Aorta (tissue), 5 donors: Measurements from ENCODE around the gene ALG9. TPM values are rescaled to one million over a fixed set of nuclear protein-coding genes. Genes with fewer than 3 reads are reported as not detected.
"Not testable (repeated sequence)": the region's sequence is repeated elsewhere in the genome, so short reads cannot be mapped to it uniquely, and the experiment has no call there.

Experiments
- ATAC-seq: fragments of 200-7000 bp; cut with Tn5 transposase; one replicate; pipeline ENCODE4 v1.9.1; 2022; ENCODE audit warnings: moderate library complexity; ENCODE audit not compliant: low FRiP score
- DNase-seq, 2 donors: peaks; one replicate each; pipeline ENCODE4 v3.0.0-alpha.2; 2020
- H3K27ac ChIP-seq, 2 donors: one replicate each; pipeline ENCODE4 v1.5.1; 2013; ENCODE audit warnings: low read length in 2 of 2, mild to moderate bottlenecking in 2 of 2, moderate library complexity in 2 of 2, control low read depth in 1 of 2, inconsistent platforms in 1 of 2, low read depth in 1 of 2
- H3K27me3 ChIP-seq, 2 donors: one replicate each; pipeline ENCODE4 v1.6.1; 2013; ENCODE audit warnings: control low read depth in 1 of 2, low read length in 1 of 2, mild to moderate bottlenecking in 1 of 2, moderate library complexity in 1 of 2; ENCODE audit not compliant: insufficient read depth in 2 of 2, control insufficient read depth in 1 of 2
- H3K36me3 ChIP-seq, 2 donors: one replicate each; pipeline ENCODE4 v1.6.1; 2013; ENCODE audit warnings: control low read depth in 1 of 2, low read length in 1 of 2, mild to moderate bottlenecking in 1 of 2; ENCODE audit not compliant: insufficient read depth in 2 of 2, control insufficient read depth in 1 of 2
- H3K4me1 ChIP-seq, 2 donors: one replicate each; pipeline ENCODE4 v1.6.1; 2013; ENCODE audit warnings: low read length in 2 of 2, control low read depth in 1 of 2, mild to moderate bottlenecking in 1 of 2, moderate library complexity in 1 of 2; ENCODE audit not compliant: insufficient read depth in 2 of 2, control insufficient read depth in 1 of 2
- H3K4me3 ChIP-seq, 2 donors: one replicate each; pipeline ENCODE4 v1.5.1; 2013; ENCODE audit warnings: low read length in 2 of 2, control low read depth in 1 of 2, mild to moderate bottlenecking in 1 of 2
- H3K9me3 ChIP-seq: one replicate; pipeline ENCODE4 v1.6.1; 2013; ENCODE audit warnings: mild to moderate bottlenecking, low read length; ENCODE audit not compliant: control insufficient read depth
- WGBS, 2 donors: extraction: QIAGEN DNeasy Blood & Tissue Kit; methylation state at CpG; one replicate each; pipeline ENCODE4 v1.1.7; 2013; 5-methylcytosine and 5-hydroxymethylcytosine counted together
- intact Hi-C, 2 donors: fragments of 100-400 bp; cut with DNase I; formaldehyde crosslinking; loops; one replicate each; pipeline versions ENCODE4 v1.14.2 to v1.15.0; 2022
- polyA plus RNA-seq, 2 donors: library from polyadenylated mRNA; stranded (reverse); fragments of 200-250 nt; gene quantifications; one replicate each; pipeline ENCODE4 v1.2.3, GENCODE V29; 2013
- total RNA-seq, 2 donors: library from RNA; stranded (reverse); fragmentation: NEBNext Ultra II Directional; extraction: Animal tissue kit (Norgen Biotek cat#: 25700); gene quantifications; one replicate each; pipeline ENCODE4 v1.2.1, GENCODE V29; 2021
- donor health status: healthy with polysubstance abuse.
- donor health status: Bipolar disorder and iron deficiency.
- donor health status: DM: no; HTN: no; CAD: no.
- donor health status: DM: no; HTN: no; CAD: no.
- donor health status: DM: yes; HTN: yes; CAD: no.

Gene ALG9
- total and polyA plus RNA-seq, 4 donors: 6.4 to 31.0 (median 26.4) TPM

GRCh38 chr11:111792314-111792713 lies 79.1 kb downstream of the ALG9 start:
- Histone ChIP-seq H3K27me3 (no peaks in the 10 kb centered on the region), H3K4me1 (peaks cover 0 to 3% of the 10 kb centered on the region in 2 donors), H3K9me3 (no peaks in the 10 kb centered on the region), H3K27ac (no peak overlapping the region), H3K4me3 (no peak overlapping the region), H3K36me3 (peaks cover 0 to 2% of the 10 kb centered on the region in 2 donors)
- intact Hi-C loops: no loop called here
- 97 to 100% methylated on average over 1 of the region's 1 CpG for WGBS, 2 donors
- ATAC-seq (no peak), DNase-seq (no peak)

- H3K27ac ChIP-seq: peak overlapping the region in 1 of 2 donors; percentile 57
Observed at GRCh38 chr11:111788464-111788863, 82.9 kb downstream of the ALG9 start.

GRCh38 chr11:111788051-111788450 lies 83.3 kb downstream of the ALG9 start:
- Histone ChIP-seq H3K4me1 (peaks cover 0 to 3% of the 10 kb centered on the region in 2 donors), H3K9me3 (no peaks in the 10 kb centered on the region), H3K27ac (peak overlapping the region in 1 of 2 donors; percentile 57), H3K4me3 (no peak overlapping the region), H3K27me3 (no peaks in the 10 kb centered on the region), H3K36me3 (peaks cover 0 to 9% of the 10 kb centered on the region in 2 donors)
- DNase-seq (no peak), ATAC-seq (no peak)
- 10 to 11% methylated on average over 2 of the region's 2 CpGs for WGBS, 2 donors
- intact Hi-C loops: loop anchor here in 1 of 2 donors (5.0 kb wide), 1 partner anchor 54 kb away; no protein-coding TSS in a partner anchor

More at GRCh38 chr11:111788464-111788863, 82.9 kb downstream of the ALG9 start:
- 30 to 35% methylated on average over 2 of the region's 2 CpGs for WGBS, 2 donors
- Histone ChIP-seq H3K27me3 (no peaks in the 10 kb centered on the region), H3K4me1 (peaks cover 0 to 3% of the 10 kb centered on the region in 2 donors), H3K36me3 (peaks cover 0 to 9% of the 10 kb centered on the region in 2 donors), H3K4me3 (no peak overlapping the region), H3K9me3 (no peaks in the 10 kb centered on the region)
- ATAC-seq: no peak
- no peak for DNase-seq
- intact Hi-C loops: loop anchor here in 1 of 2 donors (5.0 kb wide), 1 partner anchor 54 kb away; no protein-coding TSS in a partner anchor

GRCh38 chr11:111785886-111786412 lies 85.4 kb downstream of the ALG9 start:
- peaks cover 0 to 3% of the 10 kb centered on the region in 2 donors for H3K4me1 ChIP-seq
- H3K36me3 ChIP-seq: peaks cover 0 to 7% of the 10 kb centered on the region in 2 donors
- intact Hi-C loops: loop anchor here in 1 of 2 donors (5.0 kb wide), 1 partner anchor 56 kb away; no protein-coding TSS in a partner anchor
- H3K9me3 ChIP-seq: no peaks in the 10 kb centered on the region
- no peak for ATAC-seq
- no peak overlapping the region for H3K27ac ChIP-seq
- no peak for DNase-seq
- no peak overlapping the region for H3K4me3 ChIP-seq
- 91 to 97% methylated on average over 2 of the region's 2 CpGs for WGBS, 2 donors
- H3K27me3 ChIP-seq: no peaks in the 10 kb centered on the region

- H3K4me3 ChIP-seq: no peak overlapping the region
- DNase-seq (no peak), ATAC-seq (no peak)
- 91% methylated on average over 2 of the region's 2 CpGs for WGBS, 2 donors
- H3K27me3 ChIP-seq: no peaks in the 10 kb centered on the region
- H3K4me1 ChIP-seq: peaks cover 0 to 3% of the 10 kb centered on the region in 2 donors
- peaks cover 0 to 7% of the 10 kb centered on the region in 2 donors for H3K36me3 ChIP-seq
- intact Hi-C loops: loop anchor here in 1 of 2 donors (5.0 kb wide), 1 partner anchor 57 kb away; no protein-coding TSS in a partner anchor
- H3K27ac ChIP-seq: no peak overlapping the region
- H3K9me3 ChIP-seq: no peaks in the 10 kb centered on the region
Observed at GRCh38 chr11:111785076-111785475, 86.3 kb downstream of the ALG9 start.

GRCh38 chr11:111784311-111784710 lies 87.1 kb downstream of the ALG9 start:
- not testable (repeated sequence) for H3K4me3 ChIP-seq, DNase-seq, H3K27ac ChIP-seq, ATAC-seq, H3K4me1 ChIP-seq, H3K36me3 ChIP-seq, H3K9me3 ChIP-seq, H3K27me3 ChIP-seq
- intact Hi-C loops: loop anchor here in 1 of 2 donors (5.0 kb wide), 1 partner anchor 48 kb away; no protein-coding TSS in a partner anchor
- WGBS, 2 donors: 96% methylated on average over 10 of the region's 10 CpGs

GRCh38 chr11:111782109-111782741 lies 89.2 kb downstream of the ALG9 start:
- Histone ChIP-seq H3K4me1 (no peaks in the 10 kb centered on the region), H3K4me3 (no peak overlapping the region), H3K9me3 (no peaks in the 10 kb centered on the region), H3K36me3 (peaks cover 0 to 7% of the 10 kb centered on the region in 2 donors), H3K27ac (no peak overlapping the region), H3K27me3 (no peaks in the 10 kb centered on the region)
- DNase-seq: no peak
- ATAC-seq: no peak
- 67 to 72% methylated on average over 5 of the region's 5 CpGs for WGBS, 2 donors
- intact Hi-C loops: loop anchor here in 1 of 2 donors (5.0 kb wide), 1 partner anchor 50 kb away; no protein-coding TSS in a partner anchor

GRCh38 chr11:111779118-111779517 lies 92.3 kb downstream of the ALG9 start:
- Histone ChIP-seq H3K27ac (no peak overlapping the region), H3K36me3 (no peaks in the 10 kb centered on the region), H3K4me3 (no peak overlapping the region), H3K9me3 (no peaks in the 10 kb centered on the region), H3K4me1 (peaks cover 0 to 1% of the 10 kb centered on the region in 2 donors), H3K27me3 (no peaks in the 10 kb centered on the region)
- DNase-seq (no peak), ATAC-seq (no peak)
- 89% methylated on average over 6 of the region's 6 CpGs for WGBS, 2 donors
- intact Hi-C loops: loop anchor here in 1 of 2 donors (5.0 kb wide), 3 partner anchors 42 to 212 kb away; no protein-coding TSS in a partner anchor
